DND-41 (cell line): ENCODE measurements around the gene ATP1A1.

Source experiments
- ATAC-seq: fragments of 200-7000 bp; cut with Tn5 transposase; 3 replicates; pipeline ENCODE4 v1.9.1; 2021; ENCODE audit warnings: low read depth; ENCODE audit not compliant: insufficient read depth
- DNase-seq: peaks from one replicate; pipeline ENCODE4 v3.0.0-alpha.2; 2020
- H2AFZ ChIP-seq: 2 replicates; pipeline ENCODE4 v1.6.0; 2012; ENCODE audit warnings: low read depth, low read length
- H3K27ac ChIP-seq: 2 replicates; pipeline ENCODE4 v1.5.1; 2012; ENCODE audit warnings: low read length, inconsistent platforms
- H3K27me3 ChIP-seq: fragments of 200-600 bp; sonication (generic); 2 replicates; pipeline ENCODE4 v1.6.0; 2012; ENCODE audit warnings: low read length, mild to moderate bottlenecking, inconsistent platforms; ENCODE audit not compliant: insufficient read depth, poor library complexity
- H3K36me3 ChIP-seq: 2 replicates; pipeline ENCODE4 v1.5.1; 2012; ENCODE audit warnings: low read length, inconsistent platforms; ENCODE audit not compliant: insufficient read depth
- H3K4me1 ChIP-seq: 2 replicates; pipeline ENCODE4 v1.5.1; 2012; ENCODE audit warnings: mild to moderate bottlenecking, low read length; ENCODE audit not compliant: insufficient read depth
- H3K4me2 ChIP-seq: 2 replicates; pipeline ENCODE4 v1.6.0; 2012; ENCODE audit warnings: mild to moderate bottlenecking, moderate library complexity, low read length, inconsistent platforms; ENCODE audit not compliant: insufficient read depth
- H3K4me3 ChIP-seq, 2 experiments: fragments of 200-600 bp in 1 of 2; shearing (Covaris generic) in 1 of 2; 2 replicates each; pipeline ENCODE4 v1.5.1; 2012 to 2016; ENCODE audit warnings: inconsistent platforms in 2 of 2, low read length in 2 of 2, mild to moderate bottlenecking in 2 of 2, low read depth in 1 of 2, moderate library complexity in 1 of 2
- H3K79me2 ChIP-seq: 2 replicates; pipeline ENCODE4 v1.6.0; 2012; ENCODE audit warnings: low read length, inconsistent platforms; ENCODE audit not compliant: insufficient read depth
- H3K9ac ChIP-seq: 2 replicates; pipeline ENCODE4 v1.6.0; 2012; ENCODE audit warnings: low read depth, mild to moderate bottlenecking, inconsistent platforms, low read length, moderate library complexity
- H3K9me3 ChIP-seq: 2 replicates; pipeline ENCODE4 v1.5.1; 2012; ENCODE audit warnings: low read length, moderate library complexity, mild to moderate bottlenecking, inconsistent platforms; ENCODE audit not compliant: insufficient read depth, severe bottlenecking
- H4K20me1 ChIP-seq: 2 replicates; pipeline ENCODE4 v1.6.0; 2012; ENCODE audit warnings: low read length; ENCODE audit not compliant: insufficient read depth
- EZH2 ChIP-seq: IDR thresholded peaks from 3 replicates; pipeline ENCODE4 v1.6.1; 2012; ENCODE audit warnings: borderline replicate concordance, low read depth, mild to moderate bottlenecking, moderate library complexity, low read length, inconsistent platforms; ENCODE audit not compliant: severe bottlenecking
- TF ChIP-seq, protein P1 (sequence below): IDR thresholded peaks from 2 replicates; pipeline ENCODE4 v1.5.1; 2012; ENCODE audit warnings: borderline replicate concordance, low read length, moderate library complexity, mild to moderate bottlenecking; ENCODE audit not compliant: poor library complexity, severe bottlenecking; ENCODE audit errors: extremely low read depth

Gene ATP1A1

DNA sequence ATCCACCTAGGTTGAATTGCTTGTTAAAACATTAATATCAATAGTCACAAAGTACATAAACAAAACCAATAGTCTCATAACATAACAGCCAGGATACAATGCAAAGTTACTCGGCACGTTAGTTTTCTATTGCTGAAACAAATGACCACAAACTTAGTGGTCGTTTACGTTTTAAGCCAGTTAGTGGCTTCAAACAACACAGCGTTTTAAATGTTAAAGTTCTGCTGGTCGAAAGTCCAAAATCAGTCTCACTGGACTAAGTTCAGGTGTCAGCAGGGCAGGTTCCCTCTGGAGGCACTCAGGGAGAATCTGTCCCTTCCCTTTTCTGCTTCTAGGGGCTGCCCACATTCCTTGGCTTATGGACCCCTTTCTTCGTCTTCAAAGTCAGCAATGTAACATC lies 35.6 kb upstream of the ATP1A1 start:
- H2AFZ ChIP-seq, result no peak overlapping the region
- no peak for DNase-seq

DNA sequence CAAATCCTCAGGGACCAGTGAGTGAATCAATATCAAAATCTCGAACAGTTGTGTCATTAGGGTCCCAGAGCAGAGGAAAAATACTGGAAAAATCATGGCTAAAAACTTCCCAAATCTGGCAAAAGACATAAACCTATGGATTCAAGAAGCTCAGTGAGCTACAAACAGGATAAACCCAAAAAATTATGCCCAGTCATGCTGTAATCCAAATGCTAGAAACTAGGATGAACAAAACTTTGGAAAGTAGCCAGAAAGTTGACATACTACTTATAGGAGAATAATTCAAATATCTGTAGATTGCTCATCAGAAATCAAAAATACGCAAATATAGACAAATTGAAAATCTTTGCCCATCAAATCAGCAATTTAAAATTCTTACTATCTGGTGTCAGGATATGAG lies 34.6 kb upstream of the ATP1A1 start:
- no peak for TF ChIP-seq EZH2
- TF ChIP-seq, protein P1, sequence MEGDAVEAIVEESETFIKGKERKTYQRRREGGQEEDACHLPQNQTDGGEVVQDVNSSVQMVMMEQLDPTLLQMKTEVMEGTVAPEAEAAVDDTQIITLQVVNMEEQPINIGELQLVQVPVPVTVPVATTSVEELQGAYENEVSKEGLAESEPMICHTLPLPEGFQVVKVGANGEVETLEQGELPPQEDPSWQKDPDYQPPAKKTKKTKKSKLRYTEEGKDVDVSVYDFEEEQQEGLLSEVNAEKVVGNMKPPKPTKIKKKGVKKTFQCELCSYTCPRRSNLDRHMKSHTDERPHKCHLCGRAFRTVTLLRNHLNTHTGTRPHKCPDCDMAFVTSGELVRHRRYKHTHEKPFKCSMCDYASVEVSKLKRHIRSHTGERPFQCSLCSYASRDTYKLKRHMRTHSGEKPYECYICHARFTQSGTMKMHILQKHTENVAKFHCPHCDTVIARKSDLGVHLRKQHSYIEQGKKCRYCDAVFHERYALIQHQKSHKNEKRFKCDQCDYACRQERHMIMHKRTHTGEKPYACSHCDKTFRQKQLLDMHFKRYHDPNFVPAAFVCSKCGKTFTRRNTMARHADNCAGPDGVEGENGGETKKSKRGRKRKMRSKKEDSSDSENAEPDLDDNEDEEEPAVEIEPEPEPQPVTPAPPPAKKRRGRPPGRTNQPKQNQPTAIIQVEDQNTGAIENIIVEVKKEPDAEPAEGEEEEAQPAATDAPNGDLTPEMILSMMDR, result no peak
- Histone ChIP-seq H3K79me2 (no peaks in the 10 kb centered on the region), H3K9ac (no peak overlapping the region), H3K27ac (no peak overlapping the region), H3K4me2 (no peak overlapping the region), H2AFZ (no peak overlapping the region), H3K36me3 (no peaks in the 10 kb centered on the region), H3K4me3 (no peak overlapping the region), H3K27me3 (no peaks in the 10 kb centered on the region), H3K4me1 (no peaks in the 10 kb centered on the region), H3K9me3 (no peaks in the 10 kb centered on the region), H4K20me1 (no peaks in the 10 kb centered on the region)
- no peak for ATAC-seq
- DNase-seq, result no peak

More for the DNA sequence above, 35.6 kb upstream of the ATP1A1 start:
- H3K36me3 ChIP-seq, result no peaks in the 10 kb centered on the region
- no peak for ATAC-seq
- no peaks in the 10 kb centered on the region for H3K4me1 ChIP-seq
- H3K4me2 ChIP-seq, result no peak overlapping the region
- no peak overlapping the region for H3K9ac ChIP-seq
- no peaks in the 10 kb centered on the region for H3K79me2 ChIP-seq
- no peaks in the 10 kb centered on the region for H3K27me3 ChIP-seq
- H3K9me3 ChIP-seq, result no peaks in the 10 kb centered on the region
- H4K20me1 ChIP-seq, result no peaks in the 10 kb centered on the region
- no peak for TF ChIP-seq EZH2
- TF ChIP-seq, protein P1, result no peak
- H3K4me3 ChIP-seq, result no peak overlapping the region
- no peak overlapping the region for H3K27ac ChIP-seq

DNA sequence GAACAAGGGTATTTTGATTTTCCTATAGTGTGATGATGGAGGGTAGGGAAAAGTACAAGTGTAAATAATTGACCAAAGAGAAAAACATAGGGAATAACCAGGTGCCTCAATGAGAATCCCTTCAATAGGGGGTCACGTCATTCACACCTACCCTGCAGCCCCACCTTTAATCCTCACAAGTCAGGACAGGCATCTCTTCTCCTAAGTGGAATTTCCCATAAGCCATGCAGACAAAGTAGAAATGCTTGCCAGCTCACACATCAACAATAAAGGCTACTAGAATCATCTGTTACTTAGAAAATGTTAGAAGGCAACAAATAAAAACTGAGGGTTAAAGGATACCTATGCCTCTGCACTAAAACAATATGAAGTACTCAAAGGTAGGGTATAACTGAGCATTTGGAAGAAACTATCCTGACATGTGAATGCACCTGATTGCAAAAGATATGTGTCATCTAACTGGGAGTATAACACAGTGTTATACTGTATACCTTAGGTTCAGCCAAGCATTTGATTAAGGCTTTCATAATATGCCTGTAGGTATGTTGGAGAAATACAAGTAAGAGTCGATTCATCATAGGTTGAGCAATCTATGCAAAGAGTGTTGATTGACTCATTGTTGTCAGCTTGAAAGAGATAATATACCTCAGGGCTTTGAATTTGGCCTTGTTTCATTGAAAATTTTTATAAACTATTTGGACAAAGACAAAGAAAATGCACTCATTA lies 32.4 kb upstream of the ATP1A1 start:
- no peaks in the 10 kb centered on the region for H3K36me3 ChIP-seq
- ATAC-seq (no peak), DNase-seq (no peak)
- H3K4me3 ChIP-seq, result no peak overlapping the region
- no peaks in the 10 kb centered on the region for H4K20me1 ChIP-seq
- no peaks in the 10 kb centered on the region for H3K79me2 ChIP-seq
- H3K4me2 ChIP-seq, result no peak overlapping the region
- TF ChIP-seq EZH2, result no peak
- H3K27ac ChIP-seq, result no peak overlapping the region
- H3K27me3 ChIP-seq, result no peaks in the 10 kb centered on the region
- no peak overlapping the region for H2AFZ ChIP-seq
- no peaks in the 10 kb centered on the region for H3K4me1 ChIP-seq
- no peak overlapping the region for H3K9ac ChIP-seq
- H3K9me3 ChIP-seq, result no peaks in the 10 kb centered on the region

DNA sequence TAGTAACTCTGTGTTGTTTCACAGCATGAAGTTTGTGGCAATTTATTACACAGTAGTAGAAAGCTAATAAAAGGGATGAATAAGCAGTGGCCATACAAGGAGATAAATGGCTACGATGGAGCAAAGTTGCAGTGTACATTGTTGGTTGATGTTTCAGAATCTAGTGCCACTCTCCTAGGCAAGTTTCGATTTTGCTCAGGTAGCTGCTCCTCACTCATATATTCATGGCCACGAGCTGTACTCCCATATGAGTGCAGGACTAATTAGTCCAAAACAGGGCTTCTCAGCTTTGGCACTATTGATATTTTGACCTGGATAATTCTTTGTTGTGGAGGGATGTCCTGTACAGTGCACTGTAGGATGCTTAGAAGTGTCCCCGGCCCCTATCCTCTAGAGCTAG lies 30.0 kb upstream of the ATP1A1 start:
- H3K4me1 ChIP-seq, result no peaks in the 10 kb centered on the region
- H3K27ac ChIP-seq, result no peak overlapping the region
- no peak overlapping the region for H3K9ac ChIP-seq
- H3K9me3 ChIP-seq, result no peaks in the 10 kb centered on the region
- H3K4me2 ChIP-seq, result no peak overlapping the region
- no peaks in the 10 kb centered on the region for H4K20me1 ChIP-seq
- no peak overlapping the region for H3K4me3 ChIP-seq
- TF ChIP-seq, protein P1, result no peak
- no peak overlapping the region for H2AFZ ChIP-seq
- peaks cover 6% of the 10 kb centered on the region for H3K27me3 ChIP-seq
- ATAC-seq (no peak), DNase-seq (no peak)
- no peaks in the 10 kb centered on the region for H3K36me3 ChIP-seq
- H3K79me2 ChIP-seq, result no peaks in the 10 kb centered on the region
